ENCODE results near the gene SAMD4A.
A peak's percentile ranks its signal among the peaks of the same experiment; 100 is the strongest.

DNA sequence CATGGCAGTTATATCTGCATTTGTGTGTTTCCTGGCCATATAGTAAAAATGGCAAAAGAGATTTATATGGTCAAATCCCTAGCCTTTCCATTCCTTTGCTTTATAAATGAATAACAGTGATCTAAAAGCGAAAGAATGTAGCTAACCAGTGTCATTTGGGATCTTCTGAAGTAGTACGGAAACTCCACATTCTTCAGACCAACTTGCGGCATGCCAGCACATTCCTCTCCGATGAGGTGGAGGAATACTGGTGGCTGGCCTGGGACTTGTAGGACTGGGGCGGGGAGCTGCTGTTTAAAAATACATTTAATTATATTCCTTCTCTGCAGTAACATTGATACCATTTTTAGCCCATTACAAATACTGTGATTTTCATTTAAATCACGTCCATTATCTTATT is 85.3 kb downstream of the SAMD4A start:
- TF ChIP-seq POLR2A (IDR thresholded peaks at IDR 0.05) (peak; percentile 17), POLR2AphosphoS5 (IDR thresholded peaks at IDR 0.05) (peak; percentile 75 to 77 (median 76))
- TF ChIP-seq, protein P1, sequence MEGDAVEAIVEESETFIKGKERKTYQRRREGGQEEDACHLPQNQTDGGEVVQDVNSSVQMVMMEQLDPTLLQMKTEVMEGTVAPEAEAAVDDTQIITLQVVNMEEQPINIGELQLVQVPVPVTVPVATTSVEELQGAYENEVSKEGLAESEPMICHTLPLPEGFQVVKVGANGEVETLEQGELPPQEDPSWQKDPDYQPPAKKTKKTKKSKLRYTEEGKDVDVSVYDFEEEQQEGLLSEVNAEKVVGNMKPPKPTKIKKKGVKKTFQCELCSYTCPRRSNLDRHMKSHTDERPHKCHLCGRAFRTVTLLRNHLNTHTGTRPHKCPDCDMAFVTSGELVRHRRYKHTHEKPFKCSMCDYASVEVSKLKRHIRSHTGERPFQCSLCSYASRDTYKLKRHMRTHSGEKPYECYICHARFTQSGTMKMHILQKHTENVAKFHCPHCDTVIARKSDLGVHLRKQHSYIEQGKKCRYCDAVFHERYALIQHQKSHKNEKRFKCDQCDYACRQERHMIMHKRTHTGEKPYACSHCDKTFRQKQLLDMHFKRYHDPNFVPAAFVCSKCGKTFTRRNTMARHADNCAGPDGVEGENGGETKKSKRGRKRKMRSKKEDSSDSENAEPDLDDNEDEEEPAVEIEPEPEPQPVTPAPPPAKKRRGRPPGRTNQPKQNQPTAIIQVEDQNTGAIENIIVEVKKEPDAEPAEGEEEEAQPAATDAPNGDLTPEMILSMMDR (IDR thresholded peaks at IDR 0.05) = no peak

Measured in transverse colon (tissue), 4 donors.